Mesenchymal stem cell (in vitro differentiated cells and primary cell): ENCODE results near the gene GFOD1.

Source experiments
- DNase-seq: peaks from one replicate; pipeline ENCODE4 v3.0.0-alpha.2; 2013
- H2AFZ ChIP-seq: one replicate; pipeline ENCODE4 v1.6.1; 2013; ENCODE audit warnings: low read depth, mild to moderate bottlenecking, control low read depth, inconsistent platforms, low read length, moderate library complexity
- H2AK5ac ChIP-seq: 2 replicates; pipeline ENCODE4 v1.6.1; 2013; ENCODE audit warnings: low read length, moderate library complexity, mild to moderate bottlenecking, inconsistent platforms; ENCODE audit not compliant: severe bottlenecking
- H2BK120ac ChIP-seq: one replicate; pipeline ENCODE4 v1.6.1; 2013; ENCODE audit warnings: low read depth, mild to moderate bottlenecking, inconsistent platforms, low read length, moderate library complexity
- H2BK12ac ChIP-seq, 2 experiments: one replicate each; pipeline ENCODE4 v1.6.1; 2013; ENCODE audit warnings: inconsistent platforms in 2 of 2, low read length in 2 of 2, mild to moderate bottlenecking in 2 of 2, moderate library complexity in 2 of 2, control low read depth in 1 of 2
- H2BK15ac ChIP-seq: one replicate; pipeline ENCODE4 v1.6.1; 2013; ENCODE audit warnings: mild to moderate bottlenecking, low read depth, inconsistent platforms; ENCODE audit not compliant: poor library complexity, severe bottlenecking
- H2BK5ac ChIP-seq: 2 replicates; pipeline ENCODE4 v1.6.1; 2013; ENCODE audit warnings: low read depth, mild to moderate bottlenecking, low read length, control low read depth, inconsistent platforms; ENCODE audit not compliant: poor library complexity, severe bottlenecking
- H3K14ac ChIP-seq, 2 experiments: one replicate each; pipeline ENCODE4 v1.6.1; 2013; ENCODE audit warnings: inconsistent platforms in 2 of 2, low read length in 2 of 2, control low read depth in 1 of 2, mild to moderate bottlenecking in 1 of 2, moderate library complexity in 1 of 2
- H3K18ac ChIP-seq, 2 experiments: one replicate each; pipeline ENCODE4 v1.6.1; 2013; ENCODE audit warnings: inconsistent platforms in 2 of 2, low read length in 2 of 2, control low read depth in 1 of 2, low read depth in 1 of 2, mild to moderate bottlenecking in 1 of 2
- H3K23ac ChIP-seq, 2 experiments: one replicate each; pipeline ENCODE4 v1.6.1; 2013; ENCODE audit warnings: inconsistent platforms in 2 of 2, low read length in 2 of 2, mild to moderate bottlenecking in 2 of 2, moderate library complexity in 2 of 2, control low read depth in 1 of 2
- H3K27ac ChIP-seq: 2 replicates; pipeline ENCODE4 v1.5.1; 2013; ENCODE audit warnings: mild to moderate bottlenecking, moderate library complexity, low read length, control low read depth, inconsistent platforms; ENCODE audit not compliant: poor library complexity, severe bottlenecking
- H3K27me3 ChIP-seq, 2 experiments: 2 replicates each; pipeline versions ENCODE4 v1.6.1 to v1.7.0; 2013; ENCODE audit warnings: low read length in 2 of 2, mild to moderate bottlenecking in 2 of 2, moderate library complexity in 2 of 2, control low read depth in 1 of 2, inconsistent platforms in 1 of 2; ENCODE audit not compliant: control insufficient read depth in 1 of 2, insufficient read depth in 1 of 2
- H3K36me3 ChIP-seq, 2 experiments: 2 replicates each; pipeline versions ENCODE4 v1.6.1 to v1.7.0; 2013; ENCODE audit warnings: low read length in 2 of 2, control low read depth in 1 of 2, inconsistent platforms in 1 of 2, low read depth in 1 of 2, mild to moderate bottlenecking in 1 of 2; ENCODE audit not compliant: insufficient read depth in 2 of 2, control insufficient read depth in 1 of 2
- H3K4ac ChIP-seq, 2 experiments: one replicate each; pipeline ENCODE4 v1.6.1; 2013; ENCODE audit warnings: inconsistent platforms in 2 of 2, low read length in 2 of 2, mild to moderate bottlenecking in 2 of 2, moderate library complexity in 2 of 2, control low read depth in 1 of 2, low read depth in 1 of 2
- H3K4me1 ChIP-seq: 2 replicates; pipeline ENCODE4 v1.6.1; 2013; ENCODE audit warnings: low read depth, low read length, control low read depth; ENCODE audit not compliant: control insufficient read depth, insufficient read depth
- H3K4me2 ChIP-seq: 2 replicates; pipeline ENCODE4 v1.6.1; 2013; ENCODE audit warnings: low read length, mild to moderate bottlenecking, inconsistent platforms; ENCODE audit not compliant: poor library complexity, severe bottlenecking
- H3K4me3 ChIP-seq, 2 experiments: 2 replicates each; pipeline versions ENCODE4 v1.5.1 to v1.7.0; 2013; ENCODE audit warnings: low read length in 2 of 2, mild to moderate bottlenecking in 2 of 2, control low read depth in 1 of 2, low read depth in 1 of 2; ENCODE audit not compliant: insufficient read depth in 1 of 2
- H3K79me1 ChIP-seq: replicated peaks from 2 replicates; pipeline ENCODE4 v1.6.1; 2013; ENCODE audit warnings: mild to moderate bottlenecking, control low read depth, low read length, inconsistent platforms; ENCODE audit not compliant: poor library complexity, severe bottlenecking
- H3K9ac ChIP-seq: 2 replicates; pipeline ENCODE4 v1.7.0; 2013; ENCODE audit warnings: mild to moderate bottlenecking, low read length, moderate library complexity
- H3K9me3 ChIP-seq: 2 replicates; pipeline ENCODE4 v1.7.0; 2013; ENCODE audit warnings: mild to moderate bottlenecking, low read length; ENCODE audit not compliant: control insufficient read depth
- H4K8ac ChIP-seq: one replicate; pipeline ENCODE4 v1.6.1; 2013; ENCODE audit warnings: inconsistent platforms, mild to moderate bottlenecking, low read length, moderate library complexity
- H4K91ac ChIP-seq: one replicate; pipeline ENCODE4 v1.6.1; 2013; ENCODE audit warnings: mild to moderate bottlenecking, low read length, inconsistent platforms
- WGBS: methylation state at CpG from one replicate; pipeline ENCODE4 v1.1.7; 2013; ENCODE audit warnings: mixed read lengths; 5-methylcytosine and 5-hydroxymethylcytosine counted together

The GFOD1 gene

GRCh38 chr6:13463328-13463717 is 24.1 kb downstream of the GFOD1 start:
- Histone ChIP-seq H2AK5ac (no peak overlapping the region), H3K23ac (no peak overlapping the region), H3K14ac (no peak overlapping the region), H4K91ac (no peak overlapping the region), H3K27me3 (no peaks in the 10 kb centered on the region), H2AFZ (no peak overlapping the region), H3K79me1 (no peaks in the 10 kb centered on the region), H3K9me3 (peaks cover 9% of the 10 kb centered on the region), H3K36me3 (no peaks in the 10 kb centered on the region), H3K4me3 (no peak overlapping the region), H3K27ac (no peak overlapping the region), H4K8ac (peak overlapping the region; percentile 63), H3K4me1 (peaks cover 3% of the 10 kb centered on the region), H2BK5ac (no peak overlapping the region), H3K18ac (peak overlapping the region in 1 of 2 experiments; percentile 37), H2BK12ac (peak overlapping the region; percentile 42 to 59), H3K4me2 (no peak overlapping the region), H2BK120ac (peak overlapping the region; percentile 82), H3K9ac (no peak overlapping the region), H3K4ac (peak overlapping the region in 1 of 2 experiments; percentile 38), H2BK15ac (no peak overlapping the region)
- no peak for DNase-seq
- 81% methylated on average over 6 of the region's 8 CpGs for WGBS

DNA sequence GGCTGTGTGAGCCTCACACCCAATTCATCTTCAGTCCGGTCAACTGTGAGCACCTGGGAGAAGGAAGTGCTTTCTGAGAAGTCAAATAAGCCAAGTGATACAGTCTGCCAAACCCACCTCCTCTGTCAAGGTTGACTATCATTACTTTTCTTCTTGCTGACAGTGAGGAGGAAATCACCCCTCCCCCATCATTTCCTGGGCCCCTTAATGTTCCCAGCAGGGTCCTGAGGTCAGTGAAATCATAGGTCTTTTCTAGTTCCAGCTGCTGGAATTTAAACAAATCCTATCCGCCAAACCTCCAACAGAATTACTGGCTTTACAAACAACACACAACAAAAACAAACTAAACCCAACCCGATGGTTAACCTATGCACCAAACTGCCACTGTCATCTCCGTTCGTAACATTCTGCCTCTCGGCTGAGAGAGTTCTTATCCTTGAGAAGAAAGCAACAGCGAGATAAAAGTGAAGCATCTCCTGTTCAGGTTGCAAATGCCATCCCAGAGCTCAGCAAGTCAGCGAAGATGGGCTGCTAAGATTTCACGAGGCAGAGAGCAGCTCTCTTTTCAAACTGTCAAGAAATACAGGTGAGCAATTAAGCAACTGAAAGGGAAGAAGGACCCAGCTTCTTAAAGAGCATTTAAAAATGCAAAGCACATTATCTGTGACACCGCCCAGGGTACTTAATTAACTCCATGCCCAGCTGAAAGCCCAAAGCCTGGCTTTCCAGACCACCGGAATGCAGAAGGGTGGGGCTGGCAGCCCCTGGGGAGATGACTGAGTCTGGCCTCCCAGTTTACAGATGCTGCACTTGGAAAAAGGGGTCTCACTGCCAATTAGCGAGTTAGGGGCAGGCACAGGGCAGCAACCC is 24.7 kb downstream of the GFOD1 start:
- H2BK12ac ChIP-seq, result peak overlapping the region in 1 of 2 experiments; percentile 59
- DNase-seq, result peak; percentile 38
- no peak overlapping the region for H3K4me2 ChIP-seq
- H2BK120ac ChIP-seq, result peak overlapping the region; percentile 82
- no peaks in the 10 kb centered on the region for H3K79me1 ChIP-seq
- no peak overlapping the region for H3K23ac ChIP-seq
- H4K8ac ChIP-seq, result peak overlapping the region; percentile 63
- H3K27me3 ChIP-seq, result no peaks in the 10 kb centered on the region
- H3K36me3 ChIP-seq, result no peaks in the 10 kb centered on the region
- no peak overlapping the region for H3K9ac ChIP-seq
- peaks cover 4% of the 10 kb centered on the region for H3K9me3 ChIP-seq
- H2BK5ac ChIP-seq, result no peak overlapping the region
- no peak overlapping the region for H3K14ac ChIP-seq
- WGBS, result 14% methylated on average over 12 of the region's 12 CpGs
- H3K4me3 ChIP-seq, result no peak overlapping the region
- no peak overlapping the region for H2AFZ ChIP-seq
- no peak overlapping the region for H2BK15ac ChIP-seq
- H3K18ac ChIP-seq, result peak overlapping the region; percentile 30 to 49
- no peak overlapping the region for H3K27ac ChIP-seq
- H3K4me1 ChIP-seq, result peaks cover 3% of the 10 kb centered on the region
- no peak overlapping the region for H2AK5ac ChIP-seq
- no peak overlapping the region for H4K91ac ChIP-seq
- H3K4ac ChIP-seq, result peak overlapping the region in 1 of 2 experiments; percentile 41

GRCh38 chr6:13461805-13462204 is 25.6 kb downstream of the GFOD1 start:
- H2BK15ac ChIP-seq, result peak overlapping the region; percentile 17
- no peak overlapping the region for H2AK5ac ChIP-seq
- WGBS, result 75% methylated on average over 4 of the region's 6 CpGs
- DNase-seq, result peak; percentile 68
- H3K4ac ChIP-seq, result peak overlapping the region in 1 of 2 experiments; percentile 5
- no peaks in the 10 kb centered on the region for H3K79me1 ChIP-seq
- H3K18ac ChIP-seq, result peak overlapping the region in 1 of 2 experiments; percentile 80
- H3K9ac ChIP-seq, result no peak overlapping the region
- peaks cover 3% of the 10 kb centered on the region for H3K4me1 ChIP-seq
- H2BK12ac ChIP-seq, result peak overlapping the region; percentile 15 to 70
- no peaks in the 10 kb centered on the region for H3K36me3 ChIP-seq
- H3K4me2 ChIP-seq, result no peak overlapping the region
- H3K23ac ChIP-seq, result peak overlapping the region in 1 of 2 experiments; percentile 66
- H3K14ac ChIP-seq, result peak overlapping the region in 1 of 2 experiments; percentile 53
- no peaks in the 10 kb centered on the region for H3K27me3 ChIP-seq
- no peak overlapping the region for H2BK120ac ChIP-seq
- no peak overlapping the region for H2BK5ac ChIP-seq
- no peak overlapping the region for H2AFZ ChIP-seq
- no peaks in the 10 kb centered on the region for H3K9me3 ChIP-seq
- H4K91ac ChIP-seq, result peak overlapping the region; percentile 65
- H4K8ac ChIP-seq, result peak overlapping the region; percentile 21
- H3K27ac ChIP-seq, result no peak overlapping the region
- H3K4me3 ChIP-seq, result no peak overlapping the region

- H3K4ac ChIP-seq, result peak overlapping the region in 1 of 2 experiments; percentile 5
- no peak overlapping the region for H2BK120ac ChIP-seq
- H3K18ac ChIP-seq, result peak overlapping the region; percentile 13 to 29
- DNase-seq, result no peak
- no peak overlapping the region for H2AFZ ChIP-seq
- H3K36me3 ChIP-seq, result no peaks in the 10 kb centered on the region
- H2BK15ac ChIP-seq, result peak overlapping the region; percentile 17
- H3K27ac ChIP-seq, result no peak overlapping the region
- H3K14ac ChIP-seq, result peak overlapping the region in 1 of 2 experiments; percentile 22
- H4K91ac ChIP-seq, result peak overlapping the region; percentile 56
- H2BK5ac ChIP-seq, result no peak overlapping the region
- no peaks in the 10 kb centered on the region for H3K9me3 ChIP-seq
- H3K4me1 ChIP-seq, result peaks cover 3% of the 10 kb centered on the region
- no peak overlapping the region for H3K4me3 ChIP-seq
- H4K8ac ChIP-seq, result peak overlapping the region; percentile 56
- peak overlapping the region; percentile 69 to 70 for H2BK12ac ChIP-seq
- 98% methylated on average over 4 of the region's 4 CpGs for WGBS
- no peak overlapping the region for H3K4me2 ChIP-seq
- H3K27me3 ChIP-seq, result no peaks in the 10 kb centered on the region
- no peak overlapping the region for H3K9ac ChIP-seq
- H3K79me1 ChIP-seq, result peaks cover 3% of the 10 kb centered on the region
- H2AK5ac ChIP-seq, result no peak overlapping the region
- H3K23ac ChIP-seq, result no peak overlapping the region
Observed at GRCh38 chr6:13461307-13461706, 26.1 kb downstream of the GFOD1 start.
